Urinary bladder (tissue), 4 donors: ENCODE results near the gene PANK4. TPM values are rescaled to one million over a fixed set of nuclear protein-coding genes. Genes with fewer than 3 reads are reported as not detected.
"Not testable (repeated sequence)": the region's sequence is repeated elsewhere in the genome, so short reads cannot be mapped to it uniquely, and the experiment has no call there.

Source experiments
- DNase-seq: peaks from one replicate; pipeline ENCODE4 v3.0.0-alpha.2; 2015; ENCODE audit errors: extremely low spot score
- H3K27ac ChIP-seq: one replicate; pipeline ENCODE4 v1.5.1; 2013; ENCODE audit warnings: low read depth, mild to moderate bottlenecking, moderate library complexity
- H3K36me3 ChIP-seq: one replicate; pipeline ENCODE4 v1.6.1; 2013; ENCODE audit warnings: mild to moderate bottlenecking, moderate library complexity; ENCODE audit not compliant: insufficient read depth
- H3K4me1 ChIP-seq: one replicate; pipeline ENCODE4 v1.6.1; 2013; ENCODE audit warnings: mild to moderate bottlenecking, moderate library complexity; ENCODE audit not compliant: insufficient read depth
- H3K4me3 ChIP-seq: one replicate; pipeline ENCODE4 v1.5.1; 2013; ENCODE audit warnings: low read depth, low read length
- WGBS: extraction: QIAGEN DNeasy Blood & Tissue Kit; methylation state at CpG from one replicate; pipeline ENCODE4 v1.1.7; 2013; 5-methylcytosine and 5-hydroxymethylcytosine counted together
- polyA plus RNA-seq: library from polyadenylated mRNA; stranded (reverse); fragments of 200-250 nt; gene quantifications from one replicate; pipeline ENCODE4 v1.2.3, GENCODE V29; 2013
- total RNA-seq: library from RNA; depleted of rRNA; stranded (reverse); fragments of >200 nt; gene quantifications from one replicate; pipeline ENCODE4 v1.2.3, GENCODE V29; 2014
- donor health status: healthy with polysubstance abuse.
- donor health status: healthy.

The PANK4 gene
- total and polyA plus RNA-seq, 2 donors: 19.2 to 28.6 TPM

DNA sequence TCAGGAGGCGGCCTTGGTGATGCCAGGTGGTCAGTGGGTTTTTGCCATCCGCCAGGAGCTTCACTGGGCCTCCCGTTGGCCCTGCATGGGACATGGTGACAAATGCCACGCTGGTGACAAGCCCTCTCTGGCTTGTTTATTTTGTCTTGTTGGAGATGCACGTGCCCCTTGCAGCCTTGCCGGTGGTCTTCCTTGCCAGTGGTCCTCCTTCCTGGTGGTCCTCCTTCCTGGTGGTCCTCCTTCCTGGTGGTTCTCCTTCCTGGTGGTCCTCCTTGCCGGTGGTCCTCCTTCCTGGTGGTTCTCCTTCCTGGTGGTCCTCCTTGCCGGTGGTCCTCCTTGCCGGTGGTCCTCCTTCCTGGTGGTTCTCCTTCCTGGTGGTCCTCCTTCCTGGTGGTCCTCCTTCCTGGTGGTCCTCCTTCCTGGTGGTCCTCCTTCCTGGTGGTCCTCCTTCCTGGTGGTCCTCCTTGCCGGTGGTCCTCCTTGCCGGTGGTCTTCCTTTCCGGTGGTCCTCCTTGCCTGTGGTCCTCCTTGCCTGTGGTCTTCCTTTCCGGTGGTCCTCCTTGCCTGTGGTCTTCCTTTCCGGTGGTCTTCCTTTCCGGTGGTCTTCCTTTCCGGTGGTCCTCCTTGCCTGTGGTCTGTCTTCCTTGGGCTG lies 67.2 kb downstream of the PANK4 start:
- 81% methylated on average over 15 of the region's 16 CpGs for WGBS
- H3K36me3 ChIP-seq, DNase-seq, H3K4me3 ChIP-seq, H3K4me1 ChIP-seq, H3K27ac ChIP-seq: not testable (repeated sequence)

DNA sequence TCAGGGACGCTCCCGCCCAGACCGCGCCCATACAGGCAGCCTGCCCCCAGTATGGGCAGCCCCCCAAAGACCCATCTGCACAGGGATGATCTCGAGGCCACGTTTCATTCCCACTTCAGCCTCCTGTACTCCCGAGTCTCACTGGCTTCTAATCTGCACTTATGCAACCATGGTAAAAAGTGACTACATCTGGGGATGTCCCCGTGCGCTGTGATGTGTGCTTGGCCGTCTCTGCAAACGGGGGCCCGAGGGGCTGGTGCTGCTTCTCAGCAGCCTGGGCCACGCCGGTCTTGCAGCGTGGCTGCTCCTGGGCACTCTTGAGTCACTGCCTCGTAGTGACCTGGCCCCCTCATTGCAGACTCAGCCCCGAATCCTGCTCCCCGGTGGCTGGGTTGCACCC lies 67.7 kb downstream of the PANK4 start:
- H3K27ac ChIP-seq: no peak overlapping the region
- WGBS: 84% methylated on average over 18 of the region's 18 CpGs
- H3K36me3 ChIP-seq: no peaks in the 10 kb centered on the region
- no peak for DNase-seq
- no peak overlapping the region for H3K4me3 ChIP-seq
- H3K4me1 ChIP-seq: no peaks in the 10 kb centered on the region

Other genes starting within 250 kb of the PANK4 start
- gene MORN1, start 135.0 kb downstream of the PANK4 start, total RNA-seq: 11.1 TPM
- gene MORN1, start 135.0 kb downstream of the PANK4 start, polyA plus RNA-seq: 4.7 TPM
- gene RER1, start 134.8 kb downstream of the PANK4 start, total RNA-seq: 48.1 TPM
- gene RER1, start 134.8 kb downstream of the PANK4 start, polyA plus RNA-seq: 79.0 TPM
- gene PEX10, start 114.0 kb downstream of the PANK4 start, total RNA-seq: 13.9 TPM
- gene PEX10, start 114.0 kb downstream of the PANK4 start, polyA plus RNA-seq: 22.9 TPM
- 7.0 TPM for gene PLCH2, start 50.3 kb downstream of the PANK4 start, total RNA-seq
- 13.4 TPM for gene PLCH2, start 50.3 kb downstream of the PANK4 start, polyA plus RNA-seq
- 2.5 TPM for gene HES5, start 3.7 kb upstream of the PANK4 start, total RNA-seq
- 0.42 TPM for gene HES5, start 3.7 kb upstream of the PANK4 start, polyA plus RNA-seq
- gene TNFRSF14, start 29.8 kb upstream of the PANK4 start, total RNA-seq: 19.2 TPM
- 75.5 TPM for gene TNFRSF14, start 29.8 kb upstream of the PANK4 start, polyA plus RNA-seq
- 8.9 TPM for gene PRXL2B, start 60.2 kb upstream of the PANK4 start, total RNA-seq
- gene PRXL2B, start 60.2 kb upstream of the PANK4 start, polyA plus RNA-seq: 25.0 TPM
- 2.6 TPM for gene MMEL1, start 106.4 kb upstream of the PANK4 start, total RNA-seq
- gene MMEL1, start 106.4 kb upstream of the PANK4 start, polyA plus RNA-seq: 4.2 TPM